NCI-H1694 (cell line): ENCODE data around the gene DPYSL3.
A peak's percentile ranks its signal among the peaks of the same experiment; 100 is the strongest.

Experiments
- DNase-seq: peaks from one replicate; lab custom pipeline; 2025; lab: John Stamatoyannopoulos, UW

The DPYSL3 gene

GRCh38 chr5:147512659-147513379 lies 3.0 kb upstream of the DPYSL3 start:
- no peak for DNase-seq

- no peak for DNase-seq
Observed at GRCh38 chr5:147510885-147511284, 1.0 kb upstream of the DPYSL3 start.

DNA sequence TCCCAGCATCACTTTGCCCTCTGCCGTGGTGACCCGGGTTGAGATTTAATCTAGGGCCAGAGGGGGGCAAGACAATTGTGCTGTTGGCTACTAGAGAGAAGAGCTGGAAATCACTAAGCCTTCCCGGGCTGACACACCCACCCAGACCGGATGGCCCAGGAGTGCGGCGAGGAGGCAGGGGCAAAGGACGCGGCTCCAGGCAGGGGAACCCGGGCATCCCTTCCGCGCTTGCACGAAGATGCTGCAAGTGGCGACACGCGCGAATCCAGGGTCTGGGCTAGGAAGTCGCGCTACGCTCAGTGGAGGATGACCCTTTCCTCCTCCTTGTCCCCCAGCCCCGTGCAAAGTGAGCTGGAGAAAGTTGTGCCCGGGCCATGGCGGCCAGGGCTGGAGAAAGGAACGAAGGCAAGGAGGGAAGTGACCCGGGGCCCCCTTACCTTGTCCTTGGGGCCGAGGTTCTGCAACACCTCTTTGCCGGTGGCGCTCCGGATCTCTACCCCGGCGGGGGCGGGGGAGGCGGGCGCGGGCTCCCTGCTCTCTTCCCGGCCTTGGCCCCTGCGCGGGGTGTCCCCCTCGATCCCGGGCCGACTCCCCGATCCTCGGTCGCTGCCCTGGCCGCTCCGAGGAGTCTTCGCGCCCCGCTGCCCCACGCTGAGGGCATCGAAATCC lies 693 bp downstream of the DPYSL3 start:
- DNase-seq: no peak

GRCh38 chr5:147508711-147509040 lies 1.2 kb downstream of the DPYSL3 start:
- DNase-seq: no peak

DNA sequence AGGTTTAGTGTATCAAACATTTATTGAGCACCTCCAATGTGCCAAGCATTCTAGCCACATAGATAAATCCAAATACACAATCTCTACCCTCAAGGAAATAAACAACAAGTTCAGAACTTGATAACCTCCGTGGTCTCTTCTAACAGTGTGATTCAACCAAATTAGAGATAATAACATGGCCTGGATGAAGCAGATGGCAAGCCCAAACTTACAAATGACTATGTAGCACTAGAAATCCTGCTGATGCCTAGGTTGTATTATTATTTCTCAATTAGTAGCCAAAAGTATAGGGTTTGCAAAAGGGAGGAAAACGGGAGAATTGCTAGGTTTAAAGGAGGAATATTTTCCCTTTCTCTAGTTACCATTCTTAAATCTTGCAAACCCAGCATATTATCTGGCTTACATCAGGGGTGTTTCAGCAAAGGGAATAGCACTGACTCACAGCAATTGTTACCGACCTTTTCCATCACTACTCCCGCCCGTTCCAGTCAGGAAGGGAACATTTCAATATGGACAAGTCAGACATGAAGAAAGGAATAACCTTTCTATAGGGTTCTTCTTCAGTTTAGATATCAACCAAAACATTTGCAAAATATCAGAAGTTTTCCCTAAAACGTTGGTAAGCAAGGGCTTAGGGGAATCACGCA lies 2.3 kb downstream of the DPYSL3 start:
- no peak for DNase-seq

- DNase-seq: no peak
Observed at GRCh38 chr5:147504535-147504934, 5.3 kb downstream of the DPYSL3 start.

- DNase-seq: no peak
Observed at GRCh38 chr5:147504011-147504410, 5.9 kb downstream of the DPYSL3 start.

DNA sequence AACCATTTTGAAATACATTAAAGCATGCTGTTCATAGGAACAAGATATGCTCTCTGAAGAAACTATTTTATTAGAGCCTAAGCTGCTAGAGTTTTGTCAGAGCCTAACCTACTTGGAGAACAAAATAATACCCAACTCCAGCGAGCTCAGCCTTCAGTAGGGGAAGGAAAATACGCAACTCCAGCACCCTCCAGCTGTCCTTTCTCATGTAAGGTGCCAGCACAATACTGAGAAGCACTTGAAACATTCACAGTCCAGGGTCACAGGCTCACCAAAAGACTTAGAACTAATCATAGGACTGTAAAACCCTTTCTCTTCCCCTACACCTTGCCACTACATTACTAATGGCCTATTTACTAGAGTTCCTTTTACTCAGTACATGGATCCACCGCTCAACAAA lies 18.9 kb downstream of the DPYSL3 start:
- DNase-seq: no peak

GRCh38 chr5:147487031-147487750 lies 22.7 kb downstream of the DPYSL3 start:
- DNase-seq: no peak

- DNase-seq: no peak
Observed at GRCh38 chr5:147485814-147486213, 24.1 kb downstream of the DPYSL3 start.

DNA sequence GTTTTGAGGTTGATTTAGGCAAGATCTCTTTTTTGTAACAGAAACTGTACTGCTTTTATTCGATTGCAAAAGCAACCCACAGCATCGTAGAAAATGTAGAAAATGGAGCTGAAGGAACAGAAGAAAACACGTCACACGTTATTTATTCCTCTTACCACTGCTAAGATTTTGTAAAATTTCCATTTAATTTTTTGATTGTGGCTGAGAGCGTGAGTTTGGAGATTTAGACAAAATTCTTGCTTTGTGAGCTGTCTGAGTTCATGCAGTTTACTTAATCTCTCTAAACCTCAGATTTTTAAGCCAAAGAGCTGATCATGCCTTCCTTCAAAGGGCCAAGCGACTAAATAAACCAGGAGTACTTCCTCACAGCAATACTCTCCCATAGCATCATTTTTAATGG lies 24.8 kb downstream of the DPYSL3 start:
- no peak for DNase-seq

DNA sequence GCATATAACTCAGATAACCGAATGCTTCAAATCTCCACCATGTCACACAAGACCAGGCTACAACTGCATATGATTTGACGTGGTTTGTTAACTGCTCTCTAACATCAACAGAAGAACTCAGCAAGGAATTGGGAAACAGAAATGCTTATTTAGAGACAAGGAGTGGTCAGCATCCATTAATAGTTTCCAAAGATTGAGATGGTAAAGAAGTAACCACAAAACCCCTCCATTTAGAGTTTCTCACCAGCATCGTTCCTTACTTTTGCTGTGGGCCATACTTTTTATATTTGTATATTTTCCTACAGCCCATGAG lies 25.2 kb downstream of the DPYSL3 start:
- no peak for DNase-seq

DNA sequence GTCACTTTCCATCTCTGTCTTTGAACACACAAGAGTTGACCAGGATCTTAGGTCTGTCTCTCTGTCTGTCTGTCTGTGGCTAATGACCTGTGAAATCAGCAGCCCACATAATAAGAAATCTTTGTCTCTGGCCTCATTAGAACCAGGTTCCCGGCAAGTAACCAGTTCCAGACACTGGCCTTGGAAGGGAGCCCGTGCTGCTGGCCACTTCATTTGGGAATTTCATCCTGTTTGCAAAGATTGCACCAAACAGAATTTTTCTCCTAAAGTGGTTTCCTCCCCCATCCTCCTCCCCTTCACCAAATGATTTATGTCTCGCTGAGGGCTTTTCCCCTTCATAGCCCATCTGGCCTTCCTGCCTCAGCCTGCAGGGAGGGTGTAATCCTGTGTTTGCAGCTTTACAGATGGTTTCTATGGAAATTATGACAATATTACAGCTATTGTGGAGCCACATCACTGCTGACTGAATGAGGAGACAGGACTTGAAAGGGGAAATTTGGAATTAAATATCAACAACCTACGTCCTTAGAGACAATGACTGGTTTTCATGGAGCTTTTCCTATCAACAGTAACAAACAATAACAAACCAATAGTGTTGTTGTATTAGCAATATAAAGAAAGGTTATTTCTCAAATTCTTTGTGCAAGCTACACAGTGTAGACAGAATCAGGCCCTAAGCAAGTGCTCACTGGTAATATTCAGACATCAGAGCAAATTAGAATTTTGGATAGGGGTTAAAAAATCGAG lies 25.7 kb downstream of the DPYSL3 start:
- peak; percentile 91 for DNase-seq

GRCh38 chr5:147483188-147483790 lies 26.6 kb downstream of the DPYSL3 start:
- DNase-seq: no peak

GRCh38 chr5:147482706-147483180 lies 27.1 kb downstream of the DPYSL3 start:
- DNase-seq: no peak

DNA sequence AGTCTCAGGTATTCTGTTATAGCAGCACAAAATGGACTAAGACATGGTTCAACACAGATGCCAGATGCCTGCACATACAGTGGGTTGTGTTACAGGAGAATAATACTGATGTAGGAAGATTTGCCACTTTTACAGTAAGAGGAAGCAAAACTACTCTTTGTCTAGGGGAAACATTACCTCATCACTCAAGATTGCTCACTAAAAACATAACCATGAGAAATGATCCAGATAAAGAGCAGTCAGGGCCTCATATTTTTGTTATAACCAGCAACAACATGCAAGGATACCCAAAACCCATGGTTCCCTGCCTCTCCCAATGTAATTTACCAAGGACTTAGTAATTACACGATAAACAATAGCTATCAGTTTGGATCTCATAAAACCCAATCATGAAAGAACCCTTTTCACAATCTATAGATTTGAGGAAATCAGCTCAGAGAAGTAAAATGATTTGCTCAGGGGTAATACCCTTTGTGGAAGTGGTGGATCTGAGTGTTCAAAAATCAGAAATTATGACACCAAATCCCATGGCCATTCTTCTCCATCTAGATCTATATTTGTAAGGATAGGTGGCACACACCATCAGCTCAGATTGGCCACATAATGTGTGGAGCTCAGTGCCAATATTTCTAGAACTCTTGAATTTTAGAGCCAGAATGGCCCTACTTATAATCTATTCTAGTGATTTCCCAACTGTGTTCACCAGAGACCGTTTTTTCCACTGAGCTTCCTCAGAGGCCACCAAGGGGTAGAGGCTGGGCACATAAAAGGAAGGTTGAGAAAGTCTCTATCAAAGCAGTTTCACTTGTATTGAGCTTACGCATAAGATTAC lies 27.8 kb downstream of the DPYSL3 start:
- no peak for DNase-seq

GRCh38 chr5:147481376-147481775 lies 28.5 kb downstream of the DPYSL3 start:
- no peak for DNase-seq

DNA sequence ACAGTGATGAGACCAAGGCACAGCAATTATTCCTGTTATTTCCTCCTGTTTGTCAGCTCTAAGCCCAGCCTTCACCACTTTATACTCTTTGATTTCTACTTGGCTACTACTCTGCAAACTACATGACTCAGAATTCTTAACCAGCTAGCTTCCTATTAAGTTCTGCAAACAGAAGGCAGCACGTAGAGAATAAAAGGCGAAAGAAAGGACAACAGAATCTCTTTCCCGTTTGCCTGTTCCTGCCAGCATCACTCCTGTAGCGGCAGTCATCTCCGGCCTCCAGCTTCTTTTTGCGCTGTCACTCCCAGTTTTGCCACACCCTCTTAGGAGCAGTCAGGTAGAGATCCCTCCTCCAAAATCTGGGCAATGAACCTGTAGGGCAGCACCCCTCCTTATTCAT lies 29.9 kb downstream of the DPYSL3 start:
- no peak for DNase-seq

- no peak for DNase-seq
Observed at GRCh38 chr5:147479444-147479843, 30.4 kb downstream of the DPYSL3 start.

- DNase-seq: no peak
Observed at GRCh38 chr5:147474140-147474539, 35.7 kb downstream of the DPYSL3 start.
